Stimulated activated CD4-positive, alpha-beta T cell treated with anti-CD3 and anti-CD28 coated beads, TNF-alpha, amount 100 ng/mL, for 48 hours (primary cell): Measurements from ENCODE around the gene TRIP6.
A peak's percentile ranks its signal among the peaks of the same experiment; 100 is the strongest.

Experiments used
- DNase-seq, 3 donors: peaks; one replicate each; pipeline ENCODE4 v3.0.0-alpha.2; 2020; ENCODE audit warnings: low read depth in 3 of 3

The TRIP6 gene

DNA sequence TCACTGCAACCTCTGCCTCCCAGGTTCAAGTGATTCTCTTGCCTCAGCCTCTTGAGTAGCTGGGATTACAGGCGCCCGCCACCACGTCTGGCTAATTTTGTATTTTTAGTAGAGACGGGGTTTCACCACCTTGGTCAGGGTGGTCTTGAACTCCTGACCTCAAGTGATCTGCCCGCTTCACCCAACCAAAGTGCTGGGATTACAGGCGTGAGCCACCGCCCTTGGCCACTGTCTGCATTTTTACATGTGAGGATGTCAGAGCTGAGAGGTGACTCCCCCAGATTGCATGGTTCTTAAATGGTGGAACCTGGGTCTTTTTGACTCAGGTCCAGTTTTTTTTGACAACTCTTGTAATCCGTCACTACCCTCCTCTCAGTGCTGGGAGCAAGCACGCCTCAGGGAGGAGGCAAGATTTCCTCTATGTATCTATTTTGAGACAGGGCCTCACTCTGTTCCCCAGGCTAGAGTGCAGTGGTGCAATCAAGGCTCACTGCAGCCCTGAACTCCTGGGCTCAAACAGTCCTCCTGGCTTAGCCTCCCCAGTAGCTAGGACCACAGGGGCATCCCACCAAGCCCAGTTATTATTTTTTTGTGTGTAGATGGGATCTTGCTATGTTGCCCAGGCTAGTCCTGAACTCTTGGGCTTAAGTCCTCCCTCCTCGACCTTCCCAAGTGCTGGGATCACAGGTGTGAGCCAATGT lies 6.6 kb downstream of the TRIP6 start:
- no peak for DNase-seq

DNA sequence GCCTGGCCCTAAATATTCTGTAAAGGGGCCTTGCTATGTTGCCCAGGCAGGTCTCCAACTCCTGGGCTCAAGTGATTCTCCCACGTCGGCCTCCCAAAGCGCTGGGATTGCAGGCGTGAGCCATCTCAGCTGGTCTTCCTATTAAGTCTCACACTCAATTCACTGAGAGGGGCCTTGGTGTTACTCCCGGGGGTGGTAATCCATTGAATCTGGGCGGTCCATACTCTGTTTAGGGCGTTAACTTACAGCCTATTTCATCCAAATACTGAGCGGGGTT lies 7.1 kb downstream of the TRIP6 start:
- no peak for DNase-seq

DNA sequence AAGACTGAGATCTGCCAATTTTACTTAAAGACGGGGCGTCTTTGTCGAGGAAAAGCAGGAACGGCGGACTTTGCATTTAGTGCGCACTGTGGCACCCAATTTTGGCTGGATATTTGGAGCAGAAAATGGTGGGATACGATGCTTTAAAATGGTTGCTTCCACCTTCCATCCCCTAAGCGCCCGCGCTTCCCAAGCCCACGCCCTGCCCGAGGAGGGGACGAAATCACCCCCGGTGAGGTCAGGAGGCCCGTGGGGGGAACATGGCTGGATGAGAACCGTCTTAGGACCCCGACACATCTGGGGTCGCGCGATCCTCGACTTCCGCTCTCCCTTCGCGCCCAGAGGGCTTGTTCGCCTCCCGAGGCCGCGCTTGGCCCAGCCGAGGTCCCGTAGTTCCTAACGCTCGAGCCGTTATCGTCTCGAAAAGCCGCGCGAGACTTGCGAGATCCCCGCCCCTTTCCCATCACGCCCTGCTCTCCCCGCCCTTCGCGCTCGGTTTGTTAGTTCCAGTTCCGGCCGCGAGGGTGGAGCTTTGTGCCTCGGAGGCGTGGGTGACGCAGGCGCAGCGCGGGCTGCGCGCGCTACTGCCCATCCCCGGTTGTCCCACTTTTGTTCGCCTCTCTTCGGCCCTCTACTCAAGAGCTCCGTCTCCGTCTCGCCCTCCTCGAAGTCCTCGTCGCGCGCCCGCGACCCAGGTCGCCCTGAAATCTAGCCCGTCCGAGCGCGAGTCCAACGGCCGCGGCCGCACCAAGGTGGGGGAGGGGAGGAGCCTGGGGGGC lies 7.6 kb downstream of the TRIP6 start, which contains the start of gene SRRT:
Gene SRRT, plus strand, starts transcription at position 527 of the 779 bp plus-strand sequence. CDS start 488 bp downstream, outside the sequence.
- peak; percentile 97 to 98 (median 98) for DNase-seq

DNA sequence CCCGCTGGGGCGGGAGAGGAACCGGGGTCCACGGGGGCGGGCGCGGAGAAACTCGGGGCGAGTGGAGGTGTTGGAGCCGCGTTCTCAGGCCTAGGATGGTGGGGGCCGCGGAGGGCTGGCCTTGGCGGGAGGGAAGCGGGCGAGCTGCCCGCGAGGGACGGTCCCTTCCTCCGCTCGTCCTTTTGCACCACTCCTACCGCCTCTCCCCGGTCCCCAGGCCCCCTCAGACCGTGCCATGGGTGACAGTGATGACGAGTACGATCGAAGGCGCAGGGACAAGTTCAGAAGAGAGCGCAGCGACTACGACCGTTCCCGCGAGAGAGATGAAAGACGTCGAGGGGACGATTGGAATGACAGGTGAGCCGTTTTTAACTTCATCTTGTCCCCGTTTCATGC lies 8.2 kb downstream of the TRIP6 start:
- DNase-seq, result no peak

DNA sequence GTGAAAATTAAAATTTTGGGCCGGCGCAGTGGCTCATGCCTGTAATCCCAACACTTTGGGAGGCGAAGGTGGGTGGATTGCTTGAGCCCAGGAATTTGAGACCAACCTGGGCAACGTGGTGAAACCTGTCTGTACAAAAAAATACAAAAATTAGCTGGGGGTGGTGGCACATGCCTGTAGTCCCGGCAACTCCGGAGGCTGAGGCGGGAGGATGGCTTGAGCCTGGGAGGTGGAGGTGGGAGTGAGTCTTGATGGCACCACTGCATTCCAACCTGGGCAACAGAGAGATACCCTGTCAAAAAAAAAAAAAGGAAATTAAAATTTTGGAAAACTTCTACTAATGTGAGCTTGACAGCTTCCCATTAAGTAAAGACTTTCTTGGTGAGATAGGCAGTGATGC lies 10.8 kb downstream of the TRIP6 start:
- no peak for DNase-seq

DNA sequence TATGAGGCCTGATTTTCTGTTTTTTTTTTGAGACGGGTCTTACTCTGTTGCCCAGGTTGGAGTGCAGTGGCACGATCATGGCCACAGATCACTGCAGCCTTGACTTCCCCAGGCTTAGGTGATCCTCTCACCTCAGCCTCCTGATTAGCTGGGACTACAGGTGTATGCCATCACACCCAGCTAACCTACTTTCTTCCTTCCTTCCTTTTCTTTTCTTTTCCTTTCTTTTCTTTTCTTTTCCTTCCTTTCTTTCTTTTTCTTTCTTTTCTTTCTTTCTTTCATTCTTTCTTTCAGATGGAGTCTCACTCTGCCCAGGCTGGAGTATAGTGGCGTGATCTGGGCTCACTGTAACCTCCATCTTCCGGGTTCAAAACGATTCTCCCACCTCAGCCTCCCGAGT lies 11.5 kb downstream of the TRIP6 start:
- DNase-seq, result no peak

DNA sequence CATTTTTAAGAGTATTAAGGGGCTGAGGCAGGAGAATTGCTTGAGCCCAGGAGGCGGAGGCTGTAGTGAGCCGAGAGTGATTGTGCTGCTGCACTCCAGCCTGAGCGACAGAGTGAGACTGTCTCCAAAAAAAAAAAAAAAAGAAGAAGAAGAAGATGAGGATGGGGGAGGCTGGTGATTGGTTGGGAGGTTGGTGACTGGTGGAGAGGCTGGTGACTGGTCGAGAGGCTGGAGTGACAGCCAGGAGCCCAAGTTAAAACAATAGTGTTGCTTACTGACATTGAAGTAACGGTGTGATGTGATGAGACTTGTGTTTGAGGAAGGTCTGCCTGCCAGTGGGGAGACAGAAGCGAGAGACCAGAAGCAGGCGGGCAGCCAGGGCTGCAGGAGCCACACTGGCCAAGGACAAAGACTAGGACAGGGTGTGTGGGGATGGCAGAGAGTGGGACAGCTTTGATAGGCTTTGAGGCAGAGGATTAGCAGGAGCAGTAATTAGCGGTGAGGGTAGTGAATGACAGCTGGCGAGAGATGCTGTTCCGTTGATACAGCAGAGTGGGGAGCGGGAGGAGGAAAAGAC lies 12.6 kb downstream of the TRIP6 start:
- DNase-seq, result no peak

DNA sequence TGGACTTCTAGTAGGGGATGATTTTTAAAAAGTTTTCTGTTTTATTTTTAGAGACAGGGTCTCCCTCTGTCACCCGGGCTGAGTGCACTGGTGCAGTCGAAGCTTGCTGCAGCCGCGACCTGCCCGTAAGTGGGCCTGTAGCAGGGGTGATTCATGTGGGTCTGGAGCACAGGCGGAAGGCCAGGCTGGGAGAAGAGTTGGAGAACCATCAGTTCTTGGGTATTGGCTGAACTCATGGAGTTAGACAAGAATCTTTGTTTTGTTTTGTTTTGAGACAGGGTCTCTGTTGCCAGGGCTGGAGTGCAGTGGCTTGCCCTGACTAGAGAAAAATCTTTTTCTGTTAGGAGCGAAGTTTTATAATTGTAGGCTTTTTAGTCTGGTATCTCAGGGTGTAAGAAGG lies 13.5 kb downstream of the TRIP6 start:
- no peak for DNase-seq

DNA sequence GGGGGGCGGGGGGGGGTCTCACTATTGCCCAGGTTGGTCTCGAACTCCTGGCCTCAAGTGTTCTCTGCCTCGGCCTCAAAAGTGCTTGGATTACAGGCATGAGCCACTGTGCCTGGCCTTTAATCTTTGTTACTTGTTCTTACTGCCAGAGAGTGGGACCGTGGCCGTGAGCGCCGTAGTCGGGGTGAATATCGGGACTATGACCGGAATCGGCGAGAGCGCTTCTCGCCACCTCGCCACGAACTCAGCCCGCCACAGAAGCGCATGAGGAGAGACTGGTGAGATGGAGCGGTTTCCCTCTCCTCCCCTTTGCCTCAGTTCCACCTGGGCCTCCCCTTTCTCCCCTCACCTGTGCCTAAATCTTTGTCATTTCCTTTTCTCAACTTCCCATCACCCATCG lies 13.9 kb downstream of the TRIP6 start:
- DNase-seq, result no peak

DNA sequence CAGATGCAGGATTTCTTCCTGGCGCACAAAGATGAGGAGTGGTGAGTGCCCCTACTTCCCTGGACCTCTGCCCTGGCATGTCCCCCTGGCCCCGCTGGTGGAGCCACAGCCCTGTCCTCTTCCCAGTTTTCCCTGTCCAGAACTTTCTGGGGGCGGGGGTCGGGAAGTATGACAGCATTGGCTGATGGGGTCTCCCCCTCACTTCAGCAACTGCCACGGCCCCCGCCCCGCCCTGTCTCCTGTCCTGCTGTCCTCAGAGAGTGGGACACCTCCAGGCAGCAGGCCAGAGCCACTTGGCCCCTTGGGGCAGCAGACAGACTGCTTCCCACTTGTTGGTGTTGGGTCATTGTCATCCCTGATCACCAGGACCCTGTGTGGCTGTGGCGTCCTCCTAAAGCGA lies 15.0 kb downstream of the TRIP6 start:
- DNase-seq, result no peak

DNA sequence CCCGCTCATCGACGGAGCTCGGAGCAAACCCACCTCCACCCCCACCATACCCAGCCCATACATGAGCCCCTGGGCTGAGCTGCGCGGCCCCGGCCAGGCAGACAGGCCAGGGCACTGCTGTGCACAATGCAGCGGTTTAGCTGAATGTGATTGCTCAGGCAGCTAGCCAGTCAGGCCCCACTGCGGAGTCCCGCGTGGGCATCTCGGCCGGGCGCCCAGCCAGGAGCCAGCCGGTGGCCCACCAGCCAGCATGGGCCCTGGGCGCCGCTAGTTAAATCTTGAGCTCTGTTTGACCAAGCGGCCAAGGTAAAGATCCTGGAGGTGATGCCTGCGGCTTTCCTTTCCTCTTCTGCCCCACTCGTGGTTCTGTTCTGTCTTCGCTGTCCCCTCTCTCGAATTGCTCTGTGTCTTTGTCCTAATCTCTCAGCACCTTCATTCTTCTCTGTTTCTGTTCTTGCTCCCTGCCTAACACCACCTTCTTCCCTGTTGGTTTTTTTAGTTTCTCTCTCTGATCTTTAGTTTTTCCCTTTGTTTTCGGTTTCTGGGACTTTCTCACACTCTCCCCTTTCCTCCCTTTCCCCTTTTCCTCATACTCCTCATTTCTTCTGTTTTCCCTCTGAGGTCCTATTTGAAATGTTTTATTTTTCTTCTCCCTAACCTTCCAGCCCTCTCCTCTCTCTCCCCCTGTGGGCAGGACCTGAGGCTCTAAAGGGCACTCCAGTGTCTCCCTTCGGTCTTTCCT lies 15.8 kb downstream of the TRIP6 start:
- DNase-seq, result no peak

DNA sequence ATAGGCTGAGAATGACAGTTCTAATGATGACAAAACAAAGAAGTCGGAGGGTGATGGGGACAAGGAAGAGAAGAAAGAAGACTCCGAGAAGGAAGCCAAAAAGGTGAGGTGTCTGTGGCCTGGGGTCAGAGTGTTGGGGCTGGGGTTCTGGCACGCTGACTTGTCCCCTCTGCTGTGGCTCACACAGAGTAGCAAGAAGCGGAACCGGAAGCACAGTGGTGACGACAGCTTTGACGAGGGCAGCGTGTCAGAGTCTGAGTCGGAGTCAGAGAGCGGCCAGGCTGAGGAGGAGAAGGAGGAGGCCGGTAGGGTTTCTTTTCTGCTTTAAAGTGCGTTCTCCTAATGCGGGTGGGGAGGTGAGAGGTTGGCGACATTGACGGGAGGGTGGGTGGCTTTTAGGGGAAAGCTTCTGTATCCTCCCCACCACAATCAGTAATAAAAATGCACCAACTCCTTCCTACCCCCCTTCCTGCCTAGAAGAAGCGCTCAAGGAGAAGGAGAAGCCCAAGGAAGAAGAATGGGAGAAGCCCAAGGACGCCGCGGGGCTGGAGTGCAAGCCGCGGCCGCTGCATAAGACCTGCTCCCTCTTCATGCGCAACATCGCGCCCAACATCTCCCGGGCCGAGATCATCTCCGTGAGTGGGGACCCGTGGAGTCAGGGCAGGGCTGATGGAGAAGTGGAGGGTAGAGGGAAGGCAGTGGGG lies 17.7 kb downstream of the TRIP6 start:
- DNase-seq, result no peak

DNA sequence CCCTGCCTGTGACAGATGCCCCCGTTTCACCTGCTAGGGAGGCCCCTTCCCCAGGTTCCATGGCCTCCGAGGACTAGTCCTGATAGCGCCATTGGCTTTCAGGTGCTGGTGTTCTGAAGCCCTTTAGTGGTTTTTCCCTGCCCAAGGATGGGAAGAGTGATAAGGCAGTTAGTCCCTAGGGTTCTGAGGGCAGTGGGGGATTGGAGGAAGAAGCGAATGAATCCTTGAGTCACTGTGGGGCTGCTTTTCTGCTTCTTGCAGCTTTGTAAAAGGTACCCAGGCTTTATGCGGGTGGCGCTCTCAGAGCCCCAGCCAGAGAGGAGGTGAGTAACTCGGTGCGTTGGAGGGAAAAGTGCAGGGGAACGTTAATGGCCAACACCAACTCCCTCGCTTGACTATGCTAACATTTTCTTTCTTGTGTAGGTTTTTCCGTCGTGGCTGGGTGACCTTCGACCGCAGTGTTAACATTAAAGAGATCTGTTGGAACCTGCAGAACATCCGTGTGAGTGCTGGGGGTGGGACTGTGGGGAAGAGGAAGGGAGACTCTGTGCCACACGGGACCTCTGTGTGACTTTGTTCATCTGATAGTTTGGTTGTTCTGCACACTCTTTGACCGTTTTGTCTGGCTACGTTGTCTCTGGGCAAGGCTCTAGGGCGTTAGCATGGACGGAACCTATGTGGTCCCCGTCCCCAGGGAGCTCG lies 18.4 kb downstream of the TRIP6 start:
- no peak for DNase-seq

DNA sequence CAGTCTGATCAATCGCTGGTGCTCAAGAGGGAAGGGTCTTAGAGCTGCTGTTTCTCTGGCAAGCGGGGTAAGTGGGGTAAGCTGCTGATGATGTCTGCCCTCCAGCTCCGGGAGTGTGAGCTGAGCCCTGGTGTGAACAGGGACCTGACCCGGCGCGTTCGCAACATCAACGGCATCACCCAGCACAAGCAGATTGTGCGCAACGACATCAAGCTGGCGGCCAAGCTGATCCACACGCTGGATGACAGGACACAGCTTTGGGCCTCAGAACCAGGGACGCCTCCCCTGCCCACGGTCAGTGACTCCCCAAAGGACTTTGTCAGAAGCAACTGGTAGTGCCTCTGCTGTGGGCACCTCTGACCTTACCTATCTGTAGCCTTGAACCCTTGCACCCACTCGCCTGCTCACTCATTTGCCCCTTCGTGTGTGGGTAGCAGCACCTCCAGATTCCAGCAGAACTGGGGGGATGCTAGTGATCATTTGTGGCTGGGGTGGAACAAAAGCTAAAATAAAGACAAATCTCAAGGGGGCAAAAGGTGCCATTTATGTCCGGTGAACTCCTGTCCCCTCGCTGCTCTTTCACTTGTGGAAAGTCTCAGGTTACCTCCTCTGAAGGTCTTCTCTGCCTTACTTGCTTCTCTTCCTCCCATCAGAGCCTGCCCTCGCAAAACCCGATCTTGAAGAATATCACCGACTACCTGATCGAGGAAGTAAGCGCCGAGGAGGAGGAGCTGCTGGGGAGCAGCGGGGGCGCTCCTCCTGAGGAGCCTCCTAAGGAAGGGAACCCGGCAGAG lies 19.2 kb downstream of the TRIP6 start:
- DNase-seq, result no peak

DNA sequence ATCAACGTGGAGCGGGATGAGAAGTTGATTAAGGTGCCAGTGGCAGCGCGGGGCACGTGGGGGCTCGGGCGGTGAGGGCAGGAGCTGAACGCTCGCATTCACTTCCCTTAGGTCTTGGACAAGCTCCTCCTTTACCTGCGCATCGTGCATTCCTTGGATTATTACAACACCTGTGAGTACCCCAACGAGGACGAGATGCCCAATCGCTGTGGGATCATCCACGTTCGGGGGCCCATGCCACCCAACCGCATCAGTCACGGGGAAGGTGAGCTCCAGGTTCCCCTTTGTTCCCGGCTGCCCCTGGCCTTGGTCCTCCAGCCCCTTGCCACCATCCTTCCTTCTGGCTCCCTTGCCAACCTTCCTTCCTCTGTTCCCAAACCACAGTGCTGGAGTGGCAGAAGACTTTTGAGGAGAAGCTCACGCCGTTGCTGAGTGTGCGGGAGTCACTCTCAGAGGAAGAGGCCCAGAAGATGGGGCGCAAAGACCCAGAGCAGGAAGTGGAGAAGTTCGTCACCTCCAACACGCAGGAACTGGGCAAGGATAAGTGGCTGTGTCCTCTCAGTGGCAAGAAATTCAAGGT lies 19.8 kb downstream of the TRIP6 start:
- no peak for DNase-seq

DNA sequence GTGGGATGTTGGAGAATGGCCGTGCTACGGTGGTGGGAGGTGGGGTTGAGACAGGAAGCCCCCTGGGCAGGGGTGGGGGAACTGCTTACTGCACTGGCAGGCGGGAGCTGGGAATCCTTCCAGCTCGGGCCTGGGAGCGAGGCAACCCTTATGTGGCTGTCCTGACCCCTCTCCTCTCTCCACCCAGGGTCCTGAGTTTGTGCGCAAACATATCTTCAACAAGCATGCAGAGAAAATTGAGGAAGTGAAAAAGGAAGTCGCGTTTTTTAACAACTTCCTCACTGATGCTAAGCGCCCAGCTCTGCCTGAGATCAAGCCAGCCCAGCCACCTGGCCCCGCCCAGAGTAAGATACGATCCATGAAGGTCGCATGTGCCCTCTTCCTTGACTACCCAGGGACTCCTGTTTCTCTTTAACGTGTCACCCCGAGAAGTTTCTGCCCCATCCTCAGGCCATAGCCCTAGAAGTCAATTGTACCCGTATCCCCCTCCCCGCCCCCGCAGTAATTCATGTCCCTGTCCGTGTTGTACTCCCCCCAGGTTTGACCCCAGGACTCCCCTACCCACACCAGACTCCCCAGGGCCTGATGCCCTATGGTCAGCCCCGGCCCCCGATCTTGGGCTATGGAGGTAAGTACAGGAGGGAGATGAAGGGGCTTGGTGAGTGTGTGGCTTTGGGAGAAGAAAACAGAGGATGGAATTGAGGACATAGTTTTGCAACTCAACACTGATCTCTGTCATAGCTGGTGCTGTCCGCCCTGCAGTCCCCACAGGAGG lies 20.5 kb downstream of the TRIP6 start:
- no peak for DNase-seq

DNA sequence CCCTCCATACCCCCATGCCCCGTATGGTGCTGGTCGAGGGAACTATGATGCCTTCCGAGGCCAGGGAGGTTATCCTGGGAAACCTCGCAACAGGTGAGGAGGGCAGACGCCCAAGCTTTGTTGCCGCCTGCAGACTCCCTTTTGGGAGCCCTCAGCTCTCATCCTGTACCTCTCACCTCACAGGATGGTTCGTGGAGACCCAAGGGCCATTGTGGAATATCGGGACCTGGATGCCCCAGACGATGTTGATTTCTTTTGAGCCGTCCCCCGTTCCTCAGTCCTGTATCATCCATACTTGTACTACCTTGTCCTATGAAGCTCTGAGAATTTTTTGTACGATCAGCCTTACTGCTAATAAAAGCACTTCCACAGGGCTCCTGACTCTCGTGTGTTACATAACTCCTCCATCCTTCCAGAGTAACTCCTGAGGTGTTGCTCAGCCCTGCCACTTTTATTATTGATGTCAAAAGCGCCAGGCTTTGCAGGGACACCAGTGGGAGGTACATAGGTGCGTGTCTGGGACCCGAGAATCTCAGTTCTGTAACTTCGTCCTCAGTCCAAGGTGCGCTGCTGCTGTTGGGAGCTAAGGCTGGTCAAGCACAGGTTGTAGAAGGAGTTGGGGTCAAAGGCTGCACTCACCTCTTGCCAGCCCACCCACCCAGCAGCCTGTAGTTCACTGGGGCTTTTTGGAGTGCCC lies 21.3 kb downstream of the TRIP6 start:
- DNase-seq, result no peak

DNA sequence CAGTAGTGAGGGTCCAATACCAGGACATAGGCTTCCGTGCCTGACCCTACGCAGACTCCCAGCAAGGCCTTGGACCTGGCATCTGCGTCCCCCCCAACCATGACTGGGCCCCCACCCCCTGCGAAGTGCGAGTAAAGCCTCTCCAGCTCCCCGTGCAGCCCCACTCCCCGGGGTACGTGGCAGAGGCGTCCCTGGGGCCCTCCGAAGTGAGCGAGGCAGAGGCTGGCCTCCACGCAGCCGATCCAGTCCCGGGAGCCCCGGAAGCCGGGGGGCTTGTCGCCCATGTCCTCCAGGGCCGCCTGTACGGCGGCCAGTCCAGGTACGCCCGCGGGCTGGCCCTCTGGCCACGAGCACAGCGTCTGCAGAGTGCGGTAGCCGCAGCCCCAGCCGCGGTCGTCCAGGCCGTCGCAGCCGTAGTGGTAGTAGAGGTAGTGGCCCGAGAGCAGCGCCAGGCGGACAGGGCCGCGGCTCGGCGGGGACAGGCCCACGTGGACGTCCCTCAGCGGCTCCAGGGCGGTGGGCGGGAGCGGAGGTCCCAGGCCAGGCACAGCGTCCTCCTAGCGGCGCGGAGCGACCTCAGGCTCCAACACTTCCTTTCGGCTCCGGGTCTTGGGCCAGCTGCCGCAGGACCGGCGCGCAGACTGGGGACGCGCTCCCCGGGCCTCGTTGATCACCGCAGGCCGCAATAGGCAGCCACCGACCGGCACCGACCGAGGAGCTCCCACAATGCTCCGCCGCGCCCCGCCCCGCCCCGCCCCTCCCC lies 22.0 kb downstream of the TRIP6 start, which contains the start of gene UFSP1:
Gene UFSP1, minus strand, starts transcription at position 728 of the 763 bp plus-strand sequence. Its CDS starts 444 bp downstream, at position 284.
- no peak for DNase-seq
